Transverse colon (tissue), 4 donors: Measurements from ENCODE around the gene GABPA.

Source experiments
- POLR2A ChIP-seq: fragments of 450-650 bp; IDR thresholded peaks from one replicate; pipeline ENCODE4 v1.6.1; 2016; ENCODE audit warnings: antibody characterized with exemption, mild to moderate bottlenecking, moderate library complexity
- POLR2AphosphoS5 ChIP-seq, 3 donors: sonication (generic); formaldehyde crosslinking; IDR thresholded peaks; one replicate each; pipeline ENCODE4 v1.6.1; 2016; ENCODE audit warnings: antibody characterized with exemption in 3 of 3
- TF ChIP-seq, protein P1 (sequence below), 5 experiments: fragments of 200-600 bp in 3 of 5; fragments of 450-650 bp in 2 of 5; sonication (generic) in 3 of 5; IDR thresholded peaks; 1 replicate in 2 of 5; 2 replicates in 3 of 5; pipeline ENCODE4 v1.5.1; 2016 to 2017; ENCODE audit warnings: antibody characterized with exemption in 5 of 5, inconsistent platforms in 3 of 5, mild to moderate bottlenecking in 2 of 5, moderate library complexity in 1 of 5

DNA sequence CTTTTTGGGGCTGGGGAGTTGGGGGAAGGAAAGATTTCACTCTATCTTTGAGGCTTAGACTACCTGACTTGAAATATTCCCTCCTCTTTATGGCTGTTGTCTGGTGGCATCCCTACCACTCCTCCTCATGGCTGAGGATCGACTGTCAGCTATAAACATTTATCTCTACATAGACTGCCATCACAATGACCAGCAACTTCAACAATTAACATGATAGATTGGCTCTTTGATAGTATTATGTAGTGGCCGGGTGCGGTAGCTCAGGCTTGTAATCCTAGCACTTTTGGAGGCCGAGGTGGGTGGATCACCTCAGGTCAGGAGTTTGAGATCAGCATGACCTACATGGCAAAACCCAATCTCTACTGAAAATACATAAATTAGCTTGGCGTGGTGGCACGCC, 72.4 kb downstream of the GABPA start:
- TF ChIP-seq, protein P1, sequence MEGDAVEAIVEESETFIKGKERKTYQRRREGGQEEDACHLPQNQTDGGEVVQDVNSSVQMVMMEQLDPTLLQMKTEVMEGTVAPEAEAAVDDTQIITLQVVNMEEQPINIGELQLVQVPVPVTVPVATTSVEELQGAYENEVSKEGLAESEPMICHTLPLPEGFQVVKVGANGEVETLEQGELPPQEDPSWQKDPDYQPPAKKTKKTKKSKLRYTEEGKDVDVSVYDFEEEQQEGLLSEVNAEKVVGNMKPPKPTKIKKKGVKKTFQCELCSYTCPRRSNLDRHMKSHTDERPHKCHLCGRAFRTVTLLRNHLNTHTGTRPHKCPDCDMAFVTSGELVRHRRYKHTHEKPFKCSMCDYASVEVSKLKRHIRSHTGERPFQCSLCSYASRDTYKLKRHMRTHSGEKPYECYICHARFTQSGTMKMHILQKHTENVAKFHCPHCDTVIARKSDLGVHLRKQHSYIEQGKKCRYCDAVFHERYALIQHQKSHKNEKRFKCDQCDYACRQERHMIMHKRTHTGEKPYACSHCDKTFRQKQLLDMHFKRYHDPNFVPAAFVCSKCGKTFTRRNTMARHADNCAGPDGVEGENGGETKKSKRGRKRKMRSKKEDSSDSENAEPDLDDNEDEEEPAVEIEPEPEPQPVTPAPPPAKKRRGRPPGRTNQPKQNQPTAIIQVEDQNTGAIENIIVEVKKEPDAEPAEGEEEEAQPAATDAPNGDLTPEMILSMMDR (IDR thresholded peaks at IDR 0.05), result no peak
- TF ChIP-seq POLR2AphosphoS5 (IDR thresholded peaks at IDR 0.05) (no peak), POLR2A (no peak)
